ENCODE results near the gene IMPDH1.

The IMPDH1 gene

DNA sequence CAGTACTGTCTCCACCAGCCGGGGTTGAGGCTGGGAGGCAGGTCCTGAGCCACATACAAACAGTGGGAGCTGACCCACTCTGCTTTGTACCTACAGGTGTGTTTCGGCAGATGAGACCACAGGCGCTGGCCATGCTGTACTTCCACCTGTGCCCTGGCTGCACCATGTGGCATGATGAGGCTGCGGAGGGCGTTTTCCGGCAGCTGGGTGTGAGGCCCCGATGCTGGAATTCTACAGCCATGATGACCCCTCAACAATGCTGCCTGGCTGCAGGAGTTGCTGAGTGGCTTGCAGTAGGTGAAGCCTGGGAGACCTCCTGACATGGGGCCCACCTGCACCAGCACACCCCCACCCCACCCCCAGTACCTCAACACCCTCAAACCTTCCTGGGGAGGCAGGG lies 18.0 kb downstream of the IMPDH1 start:
- no peak for TF ChIP-seq ZNF274 (IDR thresholded peaks at IDR 0.05; ENCODE audit: low read depth, low read length)
- no peak overlapping the region for H3K4me3 ChIP-seq (ENCODE audit: low read length)

DNA sequence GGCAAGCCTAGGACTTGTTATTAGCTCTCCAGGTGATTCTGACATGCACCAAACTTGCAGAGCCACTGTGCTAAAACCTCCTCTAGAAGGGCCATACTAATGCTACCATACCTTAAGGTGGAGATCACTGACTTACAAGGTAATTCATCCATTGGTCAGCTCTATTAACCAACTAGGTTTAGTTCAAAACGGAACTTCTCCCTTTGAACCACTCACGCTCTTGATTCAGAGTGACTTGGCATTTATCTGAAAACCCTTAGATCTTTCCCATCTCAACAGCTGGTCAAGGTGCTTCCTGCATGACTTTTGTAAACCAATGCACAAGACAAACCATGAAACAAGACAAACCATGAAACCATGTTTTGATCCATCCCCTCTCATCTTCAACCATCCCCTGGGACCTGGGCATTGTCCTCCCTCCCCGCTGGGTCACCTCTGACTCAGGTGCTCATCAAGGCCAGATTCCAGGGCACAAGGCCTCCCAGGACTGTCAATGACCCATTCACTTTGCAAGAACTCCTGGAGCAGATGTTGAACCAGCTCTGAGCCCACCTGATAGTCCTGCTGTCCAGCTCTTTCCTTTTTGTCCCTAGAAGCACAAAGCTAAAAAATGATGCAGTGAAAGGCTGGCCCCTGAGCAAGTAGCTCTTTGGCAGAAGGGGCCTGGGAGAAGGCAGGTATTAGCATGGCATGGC lies 18.8 kb downstream of the IMPDH1 start:
- H3K4me3 ChIP-seq (ENCODE audit: low read length) = no peak overlapping the region
- TF ChIP-seq ZNF274 (IDR thresholded peaks at IDR 0.05; ENCODE audit: low read depth, low read length) = no peak

DNA sequence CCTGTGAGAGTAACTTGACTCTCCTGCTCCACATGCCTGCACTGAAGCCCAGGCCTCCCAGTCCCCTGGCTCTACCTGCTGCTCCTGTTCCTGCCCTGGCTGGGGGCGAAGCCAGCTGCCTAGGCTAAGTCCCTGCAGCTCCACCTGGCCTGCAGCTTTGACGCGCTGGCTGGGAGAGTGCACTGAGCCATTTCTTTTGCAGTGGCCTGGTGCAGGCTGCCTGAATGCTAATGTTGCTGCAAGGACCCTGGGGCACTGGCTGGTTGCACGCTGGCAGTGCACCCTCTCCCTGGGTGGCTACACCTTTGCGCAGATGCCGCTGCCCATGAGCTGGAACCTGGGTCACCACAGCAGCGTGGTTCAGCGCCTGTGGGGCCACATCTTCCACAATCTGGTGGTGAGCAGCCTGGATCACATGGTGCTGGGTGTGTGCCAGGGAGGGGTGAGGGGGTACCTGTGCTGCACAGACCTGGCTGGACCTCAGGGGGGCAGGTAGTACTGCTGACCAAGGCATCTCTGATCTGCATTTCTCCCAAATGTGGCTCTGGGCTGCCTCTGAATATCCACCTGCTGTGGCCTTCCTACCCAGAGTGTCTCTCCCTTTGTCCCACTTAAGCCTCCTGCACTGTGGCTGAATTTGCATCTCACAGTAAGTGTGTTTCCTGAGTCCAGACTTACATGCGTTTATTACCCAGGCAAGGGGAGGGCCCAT lies 20.0 kb downstream of the IMPDH1 start:
- H3K4me3 ChIP-seq (ENCODE audit: low read length) = no peak overlapping the region
- TF ChIP-seq ZNF274 (IDR thresholded peaks at IDR 0.05; ENCODE audit: low read depth, low read length) = no peak

DNA sequence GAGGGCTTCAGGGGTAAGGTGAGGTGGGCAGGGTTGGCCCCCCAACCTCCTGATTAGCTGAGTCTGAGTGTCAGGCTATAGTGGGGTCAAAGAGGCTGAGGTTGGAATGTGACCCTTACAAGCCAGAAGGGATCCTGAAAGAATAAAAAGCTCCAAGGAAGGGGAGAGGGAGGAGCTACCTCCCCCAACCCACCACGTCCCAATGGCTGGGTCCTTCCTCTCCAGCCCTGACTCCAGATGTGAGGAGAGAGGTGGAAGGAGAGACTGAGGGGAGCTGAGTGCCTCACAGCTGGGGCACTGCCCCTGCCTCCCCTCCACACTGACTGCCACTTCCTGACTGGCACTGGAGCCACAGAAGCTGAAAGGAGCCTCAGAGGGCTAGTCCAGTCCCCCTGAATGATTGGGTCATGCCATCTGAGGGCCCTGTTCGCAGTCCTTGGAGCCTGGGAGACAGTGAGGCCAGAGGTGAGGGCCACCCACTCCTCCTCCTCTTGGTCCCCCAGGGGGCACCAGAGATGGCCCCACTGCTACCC lies 20.6 kb downstream of the IMPDH1 start:
- H3K4me3 ChIP-seq (ENCODE audit: low read length) = no peak overlapping the region
- TF ChIP-seq ZNF274 (IDR thresholded peaks at IDR 0.05; ENCODE audit: low read depth, low read length) = no peak

DNA sequence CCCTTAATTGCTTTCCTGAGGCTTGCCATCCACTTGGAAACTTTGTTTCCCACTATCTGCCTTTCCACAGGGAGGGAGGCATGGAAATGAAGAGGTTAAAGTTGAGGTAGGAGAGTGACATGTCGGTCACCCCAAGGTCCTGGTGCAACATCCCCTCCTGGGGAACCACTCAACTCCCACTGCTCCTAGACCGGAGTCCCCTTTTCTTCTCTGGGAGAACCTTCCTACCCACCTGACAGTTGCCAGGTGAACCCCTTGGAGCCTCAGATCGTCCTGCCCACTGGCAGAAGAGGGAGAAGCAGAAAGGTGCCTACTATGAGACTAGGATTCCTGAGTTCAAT lies 21.7 kb downstream of the IMPDH1 start:
- TF ChIP-seq ZNF274 (IDR thresholded peaks at IDR 0.05; ENCODE audit: low read depth, low read length) = no peak
- no peak overlapping the region for H3K4me3 ChIP-seq (ENCODE audit: low read length)

DNA sequence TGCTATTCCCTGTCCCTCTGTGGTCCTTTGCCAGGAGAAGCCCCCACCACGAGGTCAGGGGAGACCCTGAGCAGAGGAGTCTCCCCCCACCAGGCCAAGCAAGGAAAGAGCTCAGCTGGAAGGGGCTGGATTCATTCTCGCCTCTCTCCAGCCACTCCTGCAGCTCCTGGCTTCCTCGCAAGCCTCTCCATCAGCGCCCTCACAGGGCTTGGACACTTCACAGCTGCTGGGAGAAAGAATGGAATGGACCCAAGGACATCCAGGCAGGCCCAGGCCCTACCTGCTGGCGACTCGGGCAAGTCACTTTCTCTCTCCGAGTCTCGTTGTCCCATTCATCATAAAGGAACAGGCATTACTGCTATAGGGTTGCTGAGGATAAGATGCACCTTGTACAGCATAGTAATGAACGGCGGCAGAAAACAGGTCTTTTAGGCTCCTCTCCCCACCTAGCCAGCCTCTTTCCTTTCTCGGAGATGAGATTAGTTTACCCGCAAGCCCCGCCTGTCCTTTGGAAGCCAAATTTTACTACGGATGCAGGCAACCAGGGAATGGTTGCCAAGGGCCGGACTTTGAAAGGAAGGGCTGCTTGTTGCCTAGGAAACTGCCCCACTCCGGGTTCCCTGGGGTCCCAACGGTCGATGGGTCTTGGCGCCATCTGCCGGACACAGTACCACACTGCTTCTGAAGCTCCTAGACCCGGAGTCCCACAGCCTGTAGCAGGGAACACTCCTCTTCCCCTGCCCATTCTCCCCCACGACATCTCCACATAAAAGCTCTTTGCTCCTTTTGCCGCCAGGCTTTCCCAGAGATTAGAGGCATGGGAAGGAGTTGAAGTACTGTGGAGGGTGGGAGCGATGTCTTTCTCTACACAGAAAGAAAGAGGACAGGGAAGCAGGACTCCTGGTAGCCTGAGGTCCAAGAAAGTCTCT lies 22.3 kb downstream of the IMPDH1 start:
- H3K4me3 ChIP-seq (ENCODE audit: low read length) = no peak overlapping the region
- TF ChIP-seq ZNF274 (IDR thresholded peaks at IDR 0.05; ENCODE audit: low read depth, low read length) = no peak

DNA sequence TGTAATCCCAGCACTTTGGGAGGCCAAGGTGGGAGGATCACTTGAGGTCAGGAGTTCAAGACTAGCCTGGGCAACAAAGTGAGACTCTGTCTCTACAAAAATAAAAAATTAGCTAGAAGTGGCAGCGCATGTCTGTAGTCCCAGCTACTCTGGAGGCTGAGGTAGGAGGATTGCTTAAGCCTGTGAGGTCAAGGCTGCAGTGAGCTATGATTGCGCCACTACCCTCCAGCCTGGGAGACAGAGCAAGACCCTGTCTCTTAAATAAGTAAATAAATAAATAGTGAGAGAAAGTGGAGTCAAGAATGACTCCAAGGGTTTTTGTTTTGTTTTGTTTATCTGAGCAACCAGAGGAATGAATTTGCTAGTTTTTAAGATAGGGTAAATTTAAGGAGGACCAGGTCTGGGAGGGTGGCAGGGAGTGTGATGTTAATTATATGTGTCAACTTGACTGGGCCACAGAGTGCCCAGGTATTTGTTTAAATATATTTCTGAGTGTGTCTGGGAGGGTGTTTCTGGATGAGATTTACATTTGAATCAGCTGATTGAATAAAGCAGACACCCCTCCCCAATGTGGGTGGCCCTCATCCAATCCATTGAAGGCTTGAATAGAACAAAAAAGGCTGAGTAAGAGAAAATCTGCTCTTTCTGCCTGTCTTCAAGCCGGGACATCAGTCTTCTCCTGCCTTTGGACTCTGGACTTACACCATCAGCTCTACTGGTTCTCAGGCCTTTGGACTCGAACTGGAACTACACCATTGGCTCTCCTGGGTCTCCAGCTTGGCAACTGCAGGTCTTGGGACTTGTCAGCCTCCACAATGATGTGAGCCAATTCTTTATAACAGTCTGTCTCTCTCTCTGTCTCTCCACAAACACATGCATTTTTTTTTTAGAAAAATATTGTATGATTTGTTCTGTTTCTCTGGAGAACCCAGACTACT lies 23.5 kb downstream of the IMPDH1 start:
- H3K4me3 ChIP-seq (ENCODE audit: low read length) = no peak overlapping the region
- TF ChIP-seq ZNF274 (IDR thresholded peaks at IDR 0.05; ENCODE audit: low read depth, low read length) = no peak

DNA sequence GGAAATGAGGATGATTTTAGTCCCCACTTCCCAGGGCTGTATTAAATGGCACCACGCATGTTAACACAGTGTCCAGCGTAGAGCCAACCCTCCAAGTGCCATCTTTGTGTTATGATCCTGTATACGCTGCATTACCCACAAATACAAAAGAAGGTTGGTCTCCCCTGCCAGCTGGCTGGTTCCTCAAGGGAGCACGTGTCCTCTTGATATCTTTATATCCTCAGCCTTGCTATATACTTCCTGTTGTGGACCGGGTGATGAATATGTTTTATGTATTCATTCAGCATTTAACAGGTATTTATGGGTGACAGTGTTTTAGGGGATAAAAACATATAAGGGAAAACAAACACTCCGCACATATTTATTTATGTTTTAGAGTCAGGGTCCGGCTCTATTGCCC lies 25.1 kb downstream of the IMPDH1 start:
- H3K4me3 ChIP-seq (ENCODE audit: low read length) = no peak overlapping the region
- TF ChIP-seq ZNF274 (IDR thresholded peaks at IDR 0.05; ENCODE audit: low read depth, low read length) = no peak

DNA sequence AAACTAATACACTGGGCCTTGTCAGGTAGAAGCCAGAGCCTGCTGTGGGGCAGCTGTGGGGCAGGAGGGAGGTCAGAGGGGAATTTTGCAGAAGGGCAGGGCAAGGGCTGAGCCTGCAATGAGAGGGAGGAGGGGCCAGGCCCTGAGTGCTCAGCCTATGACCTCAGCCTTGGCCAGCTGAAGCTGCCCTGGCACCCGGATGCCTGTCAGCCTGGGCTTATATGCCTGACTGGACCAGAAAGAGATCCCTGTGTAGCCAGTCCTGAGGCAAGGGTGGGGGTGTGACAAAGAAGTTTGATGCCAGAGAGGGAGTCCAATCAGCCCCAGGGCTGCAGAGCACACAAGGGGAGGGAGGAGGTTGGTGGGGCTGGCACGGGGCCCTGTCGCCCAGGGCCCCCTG lies 26.0 kb downstream of the IMPDH1 start:
- no peak for TF ChIP-seq ZNF274 (IDR thresholded peaks at IDR 0.05; ENCODE audit: low read depth, low read length)
- H3K4me3 ChIP-seq (ENCODE audit: low read length) = no peak overlapping the region

DNA sequence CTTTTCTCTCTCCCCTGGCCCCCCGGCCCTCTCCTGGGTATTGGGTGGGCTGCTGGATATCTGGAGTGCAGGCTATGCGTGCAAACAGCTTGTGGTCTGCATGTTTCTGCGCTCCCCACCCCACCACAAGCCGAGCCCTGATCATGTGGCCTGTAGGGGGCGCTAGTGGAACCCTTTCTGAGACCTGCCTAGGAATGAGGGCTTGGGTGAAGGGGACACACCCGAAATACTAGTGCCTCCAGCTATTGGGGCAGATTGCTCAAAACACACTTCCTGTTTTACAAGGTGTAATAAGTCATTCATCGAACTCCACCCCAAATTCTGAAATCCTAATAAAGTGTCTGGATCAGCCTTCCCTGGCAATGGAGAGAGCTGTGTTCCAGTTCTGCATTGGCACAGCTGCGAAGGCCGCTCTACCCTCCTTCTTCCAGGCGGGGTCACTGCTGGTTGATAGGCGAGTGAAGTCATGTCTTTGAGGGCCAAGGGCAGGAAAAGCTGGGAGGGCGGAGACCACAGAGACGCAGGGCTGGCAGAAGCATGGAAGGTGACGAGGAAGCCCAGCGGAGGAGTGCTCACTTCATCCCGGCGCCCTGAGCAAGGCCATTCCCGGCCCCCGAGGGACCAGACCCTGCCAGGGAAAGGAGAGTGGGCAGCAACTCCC lies 28.5 kb downstream of the IMPDH1 start:
- TF ChIP-seq ZNF274 (IDR thresholded peaks at IDR 0.05; ENCODE audit: low read depth, low read length) = no peak

DNA sequence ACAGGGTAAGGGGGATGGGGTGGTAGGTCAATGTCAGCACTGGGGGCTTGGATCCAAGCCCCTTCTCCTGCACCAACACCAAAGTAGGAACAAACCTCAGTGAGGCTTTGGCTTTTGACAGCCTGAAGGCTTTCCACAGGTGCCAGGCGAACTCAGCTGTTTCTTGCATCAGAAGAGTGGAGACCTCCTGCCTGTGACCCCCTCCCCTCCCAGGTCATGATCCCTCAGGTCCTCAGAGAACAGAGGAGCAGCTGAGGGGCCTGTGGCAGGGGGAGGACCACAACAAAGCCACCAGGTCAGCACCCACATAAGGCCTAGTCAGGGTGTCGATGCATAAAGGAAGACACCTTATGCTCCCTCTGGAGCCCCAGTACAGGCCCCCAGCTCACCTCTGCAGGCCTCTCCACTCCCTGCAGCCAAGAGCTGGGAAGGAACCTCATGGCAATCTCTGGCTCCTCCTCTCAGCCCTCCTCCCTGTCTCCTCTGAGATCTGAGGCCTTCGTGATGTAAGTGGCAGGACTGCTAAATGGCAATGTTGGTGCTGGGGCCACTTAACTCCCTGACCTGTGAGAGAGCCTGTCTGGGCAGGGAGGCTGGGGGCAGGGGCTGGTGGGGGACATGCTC lies 29.2 kb downstream of the IMPDH1 start:
- no peak for TF ChIP-seq ZNF274 (IDR thresholded peaks at IDR 0.05; ENCODE audit: low read depth, low read length)
- H3K4me3 ChIP-seq (ENCODE audit: low read length) = no peak overlapping the region

More for the DNA sequence above, 28.5 kb downstream of the IMPDH1 start:
- no peak overlapping the region for H3K4me3 ChIP-seq (ENCODE audit: low read length)

DNA sequence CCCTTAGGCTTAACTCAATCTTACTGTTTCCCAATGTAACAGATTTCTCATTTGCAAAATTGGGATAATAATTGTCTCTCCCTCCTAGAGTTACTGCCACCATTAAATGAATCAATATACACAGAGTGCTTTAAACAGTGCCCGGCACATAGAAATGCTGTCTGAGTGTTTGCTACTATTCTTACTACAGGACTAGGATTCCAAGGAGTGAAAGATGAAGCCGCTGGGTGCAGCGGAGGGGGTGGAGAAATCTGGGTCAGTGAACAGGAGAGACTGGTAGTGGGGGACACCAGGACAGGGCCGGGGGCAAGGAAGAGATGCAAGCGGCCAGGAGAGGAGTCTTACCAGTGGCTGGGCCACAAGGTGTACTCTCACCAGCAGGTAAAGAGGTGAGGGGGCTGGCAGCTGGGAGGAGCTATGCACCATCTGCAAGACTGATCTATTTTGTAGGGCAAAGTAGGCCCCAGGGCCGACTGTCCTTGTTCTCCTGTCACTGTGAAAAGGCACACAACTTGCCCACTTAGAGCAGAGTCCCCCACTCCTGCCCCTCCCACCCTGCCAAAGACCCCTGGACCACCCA lies 29.8 kb downstream of the IMPDH1 start:
- H3K4me3 ChIP-seq (ENCODE audit: low read length) = no peak overlapping the region
- no peak for TF ChIP-seq ZNF274 (IDR thresholded peaks at IDR 0.05; ENCODE audit: low read depth, low read length)
